Neural cell (in vitro differentiated cells): Measurements from ENCODE around the gene AKT3.

Experiments used
- EZH2 ChIP-seq: fragments of 200-600, 300-800 bp; shearing (Covaris generic), sonication (generic); IDR thresholded peaks from 2 replicates; pipeline ENCODE4 v1.6.1; 2014; ENCODE audit warnings: antibody characterized with exemption, low read length, borderline replicate concordance, mild to moderate bottlenecking; ENCODE audit not compliant: insufficient read depth, poor library complexity, severe bottlenecking
- TAF1 ChIP-seq: IDR thresholded peaks from 2 replicates; pipeline ENCODE4 v1.6.1; 2012; ENCODE audit warnings: low read depth
- TF ChIP-seq, protein P1 (sequence below): fragments of 450-650 bp; IDR thresholded peaks from 2 replicates; pipeline ENCODE4 v1.5.1; 2014; ENCODE audit warnings: antibody characterized with exemption, mild to moderate bottlenecking, moderate library complexity; ENCODE audit not compliant: poor library complexity, severe bottlenecking

DNA sequence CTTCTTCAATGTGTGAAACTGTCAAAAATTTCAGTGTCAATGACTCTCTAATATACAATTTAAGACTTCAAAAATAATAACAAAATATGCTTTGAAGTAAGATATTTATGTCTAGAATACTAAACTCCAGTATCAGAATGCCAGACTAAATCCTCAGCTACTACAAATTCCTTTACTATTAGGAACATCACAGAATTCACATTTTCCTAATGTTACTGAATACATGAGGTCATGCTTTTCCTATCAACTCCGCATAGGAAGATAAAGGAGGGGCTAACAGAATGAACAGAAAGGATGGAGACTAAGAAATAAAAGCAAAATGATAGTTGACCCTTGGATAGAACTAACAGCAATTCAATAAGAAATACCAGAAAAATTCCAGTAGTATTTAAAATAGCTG is 301.5 kb downstream of the AKT3 start:
- TF ChIP-seq EZH2 (no peak), TAF1 (no peak)
- TF ChIP-seq, protein P1, sequence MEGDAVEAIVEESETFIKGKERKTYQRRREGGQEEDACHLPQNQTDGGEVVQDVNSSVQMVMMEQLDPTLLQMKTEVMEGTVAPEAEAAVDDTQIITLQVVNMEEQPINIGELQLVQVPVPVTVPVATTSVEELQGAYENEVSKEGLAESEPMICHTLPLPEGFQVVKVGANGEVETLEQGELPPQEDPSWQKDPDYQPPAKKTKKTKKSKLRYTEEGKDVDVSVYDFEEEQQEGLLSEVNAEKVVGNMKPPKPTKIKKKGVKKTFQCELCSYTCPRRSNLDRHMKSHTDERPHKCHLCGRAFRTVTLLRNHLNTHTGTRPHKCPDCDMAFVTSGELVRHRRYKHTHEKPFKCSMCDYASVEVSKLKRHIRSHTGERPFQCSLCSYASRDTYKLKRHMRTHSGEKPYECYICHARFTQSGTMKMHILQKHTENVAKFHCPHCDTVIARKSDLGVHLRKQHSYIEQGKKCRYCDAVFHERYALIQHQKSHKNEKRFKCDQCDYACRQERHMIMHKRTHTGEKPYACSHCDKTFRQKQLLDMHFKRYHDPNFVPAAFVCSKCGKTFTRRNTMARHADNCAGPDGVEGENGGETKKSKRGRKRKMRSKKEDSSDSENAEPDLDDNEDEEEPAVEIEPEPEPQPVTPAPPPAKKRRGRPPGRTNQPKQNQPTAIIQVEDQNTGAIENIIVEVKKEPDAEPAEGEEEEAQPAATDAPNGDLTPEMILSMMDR: no peak
